NCI-H2107 (cell line): ENCODE measurements around the gene PHLPP1.
"Not testable (repeated sequence)": the region's sequence is repeated elsewhere in the genome, so short reads cannot be mapped to it uniquely, and the experiment has no call there.

Experiments
- DNase-seq: peaks from one replicate; lab custom pipeline; 2025; lab: John Stamatoyannopoulos, UW

Gene PHLPP1

GRCh38 chr18:62773691-62774090, 58.4 kb downstream of the PHLPP1 start:
- DNase-seq: no peak

- DNase-seq: no peak
Measured at GRCh38 chr18:62776024-62776570, 60.8 kb downstream of the PHLPP1 start.

GRCh38 chr18:62777814-62778213, 62.5 kb downstream of the PHLPP1 start:
- no peak for DNase-seq

- no peak for DNase-seq
Measured at GRCh38 chr18:62778976-62779869, 63.9 kb downstream of the PHLPP1 start.

GRCh38 chr18:62781262-62781661, 65.9 kb downstream of the PHLPP1 start:
- DNase-seq: no peak

- DNase-seq: no peak
Measured at GRCh38 chr18:62781893-62782292, 66.6 kb downstream of the PHLPP1 start.

- DNase-seq: no peak
Measured at GRCh38 chr18:62784338-62784965, 69.1 kb downstream of the PHLPP1 start.

GRCh38 chr18:62784966-62785413, 69.6 kb downstream of the PHLPP1 start:
- DNase-seq: no peak

- DNase-seq: no peak
Measured at GRCh38 chr18:62786689-62787088, 71.3 kb downstream of the PHLPP1 start.

- DNase-seq: no peak
Measured at GRCh38 chr18:62788111-62788510, 72.8 kb downstream of the PHLPP1 start.

- no peak for DNase-seq
Measured at GRCh38 chr18:62788876-62789275, 73.5 kb downstream of the PHLPP1 start.

GRCh38 chr18:62790871-62791772, 75.8 kb downstream of the PHLPP1 start:
- DNase-seq: no peak

- DNase-seq: no peak
Measured at GRCh38 chr18:62792016-62792415, 76.7 kb downstream of the PHLPP1 start.

- DNase-seq: no peak
Measured at GRCh38 chr18:62795813-62796212, 80.5 kb downstream of the PHLPP1 start.

- DNase-seq: no peak
Measured at GRCh38 chr18:62796216-62796621, 80.9 kb downstream of the PHLPP1 start.

GRCh38 chr18:62797329-62797728, 82.0 kb downstream of the PHLPP1 start:
- no peak for DNase-seq

GRCh38 chr18:62799977-62800376, 84.6 kb downstream of the PHLPP1 start:
- no peak for DNase-seq

- DNase-seq: no peak
Measured at GRCh38 chr18:62802523-62802922, 87.2 kb downstream of the PHLPP1 start.

GRCh38 chr18:62807396-62807795, 92.1 kb downstream of the PHLPP1 start:
- DNase-seq: no peak

GRCh38 chr18:62808123-62808522, 92.8 kb downstream of the PHLPP1 start:
- DNase-seq: no peak

GRCh38 chr18:62809445-62809844, 94.1 kb downstream of the PHLPP1 start:
- not testable (repeated sequence) for DNase-seq

- no peak for DNase-seq
Measured at GRCh38 chr18:62809900-62810299, 94.6 kb downstream of the PHLPP1 start.
